ENCODE measurements around the gene PADI3. TPM values are rescaled to one million over a fixed set of nuclear protein-coding genes. Genes with fewer than 3 reads are reported as not detected.

PADI3 gene
- total RNA-seq, 1 experiment from 2014 or later, result 2.5 TPM

DNA sequence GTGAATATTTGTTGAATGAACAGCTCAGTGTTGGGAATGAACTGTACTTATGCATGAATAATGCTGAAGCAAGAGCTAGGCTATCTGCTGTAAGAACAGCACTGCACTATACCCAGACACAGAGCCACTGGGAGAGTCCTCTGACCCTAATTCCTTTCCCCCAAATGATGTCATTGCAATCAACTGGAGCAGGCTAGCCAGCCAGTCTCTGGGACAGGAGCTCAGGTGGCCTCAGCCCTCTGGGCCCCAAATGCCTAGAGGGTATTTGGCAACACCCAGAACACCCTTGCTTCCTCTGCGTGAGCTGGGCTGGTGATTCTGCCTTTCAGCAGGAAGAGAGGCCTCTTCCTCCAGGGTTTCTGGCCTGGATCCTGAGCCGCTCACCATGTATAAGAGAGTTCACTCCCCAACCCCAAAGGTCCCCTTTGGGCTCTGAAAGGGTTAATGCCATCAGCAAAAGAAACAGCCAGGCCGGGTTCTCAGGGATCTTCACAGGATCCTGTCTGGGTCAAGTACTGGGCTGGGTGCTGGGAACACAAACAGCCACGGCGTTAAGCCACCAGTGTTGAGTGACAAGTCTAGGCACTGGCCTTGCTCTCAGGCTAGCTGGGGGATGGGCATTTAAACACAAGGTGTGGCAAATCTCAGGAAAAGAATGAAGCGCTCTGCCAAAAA, 55.4 kb downstream of the PADI3 start:
- Mint-ChIP-seq H3K4me3 (no peak overlapping the region), H3K27me3 (ENCODE audit: low read depth) (peaks cover 10% of the 10 kb centered on the region), H3K4me1 (peaks cover 30 to 35% of the 10 kb centered on the region in 2 experiments), H3K9me3 (peaks cover 15 to 16% of the 10 kb centered on the region in 2 experiments), H3K27ac (no peak overlapping the region), H3K36me3 (ENCODE audit: insufficient read depth in 1 of 3, low read depth in 3 of 3) (peaks cover 8 to 14% (median 11%) of the 10 kb centered on the region in 3 experiments)
- WGBS (ENCODE audit: extremely low coverage, insufficient read length, low lambda C conversion rate), result no CpG with 5 or more reads among the region's 6 CpGs
- H3K18ac ChIP-seq (ENCODE audit: insufficient read length, low read depth, low read length), result no peak overlapping the region
- no peak for DNase-seq
- H3T11ph ChIP-seq (ENCODE audit: low read length), result no peak overlapping the region
- no peaks in the 10 kb centered on the region for H3K23me2 ChIP-seq (ENCODE audit: insufficient read length, low read depth, low read length, poor library complexity, severe bottlenecking)
- H2BK12ac ChIP-seq (ENCODE audit: insufficient read length, low read depth, low read length), result no peak overlapping the region
- no peak overlapping the region for H2AK5ac ChIP-seq (ENCODE audit: insufficient read length, low read length)
- no peaks in the 10 kb centered on the region for H3K79me1 ChIP-seq (ENCODE audit: insufficient read depth, low read depth, low read length, poor library complexity, severe bottlenecking)
- H4K8ac ChIP-seq (replicated peaks; ENCODE audit: insufficient read length, low read depth, low read length), result no peak overlapping the region
- H3K4me1 ChIP-seq (ENCODE audit: insufficient read depth, low read length), result no peaks in the 10 kb centered on the region; the same call in 1 of the 2 replicates
- TF ChIP-seq, protein P1, sequence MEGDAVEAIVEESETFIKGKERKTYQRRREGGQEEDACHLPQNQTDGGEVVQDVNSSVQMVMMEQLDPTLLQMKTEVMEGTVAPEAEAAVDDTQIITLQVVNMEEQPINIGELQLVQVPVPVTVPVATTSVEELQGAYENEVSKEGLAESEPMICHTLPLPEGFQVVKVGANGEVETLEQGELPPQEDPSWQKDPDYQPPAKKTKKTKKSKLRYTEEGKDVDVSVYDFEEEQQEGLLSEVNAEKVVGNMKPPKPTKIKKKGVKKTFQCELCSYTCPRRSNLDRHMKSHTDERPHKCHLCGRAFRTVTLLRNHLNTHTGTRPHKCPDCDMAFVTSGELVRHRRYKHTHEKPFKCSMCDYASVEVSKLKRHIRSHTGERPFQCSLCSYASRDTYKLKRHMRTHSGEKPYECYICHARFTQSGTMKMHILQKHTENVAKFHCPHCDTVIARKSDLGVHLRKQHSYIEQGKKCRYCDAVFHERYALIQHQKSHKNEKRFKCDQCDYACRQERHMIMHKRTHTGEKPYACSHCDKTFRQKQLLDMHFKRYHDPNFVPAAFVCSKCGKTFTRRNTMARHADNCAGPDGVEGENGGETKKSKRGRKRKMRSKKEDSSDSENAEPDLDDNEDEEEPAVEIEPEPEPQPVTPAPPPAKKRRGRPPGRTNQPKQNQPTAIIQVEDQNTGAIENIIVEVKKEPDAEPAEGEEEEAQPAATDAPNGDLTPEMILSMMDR (conservative IDR thresholded peaks at IDR 0.05), result no peak
- no peaks in the 10 kb centered on the region for H4K20me1 ChIP-seq (ENCODE audit: control insufficient read depth, insufficient read depth, insufficient read length)
- no peak overlapping the region for H3K14ac ChIP-seq (ENCODE audit: insufficient read depth, low read length)
- H2AFZ ChIP-seq (ENCODE audit: low read length), result no peak overlapping the region
- no peak overlapping the region for H2BK120ac ChIP-seq (ENCODE audit: low read depth, low read length, poor library complexity, severe bottlenecking)
- H3K23ac ChIP-seq (ENCODE audit: insufficient read length, low read depth, low read length), result no peak overlapping the region
- no peaks in the 10 kb centered on the region for H3K27me3 ChIP-seq (ENCODE audit: insufficient read depth, low read length)
- H4K5ac ChIP-seq (ENCODE audit: insufficient read length, low read depth, low read length), result no peak overlapping the region
- no peak overlapping the region for H3K4me2 ChIP-seq (ENCODE audit: insufficient read depth, insufficient read length, low read length)
- H3K56ac ChIP-seq (ENCODE audit: insufficient read length, low read depth, low read length), result no peak overlapping the region
- H2BK15ac ChIP-seq (ENCODE audit: low read depth, low read length), result no peak overlapping the region
- no peak overlapping the region for H3K9ac ChIP-seq (ENCODE audit: extremely low read depth, insufficient read length, low read length)
- H4K91ac ChIP-seq (ENCODE audit: insufficient read length, low read depth, low read length), result no peak overlapping the region
- no peak overlapping the region for H3K27ac ChIP-seq (ENCODE audit: insufficient read length, low read depth, low read length)
- H2BK5ac ChIP-seq (ENCODE audit: insufficient read length, low read length), result no peak overlapping the region
- H3K4ac ChIP-seq (ENCODE audit: low read depth, low read length), result no peak overlapping the region
- no peaks in the 10 kb centered on the region for H3K79me2 ChIP-seq (ENCODE audit: insufficient read depth, low read length)
- H3K9me3 ChIP-seq (ENCODE audit: control insufficient read depth, low read depth, low read length), result peaks cover 19% of the 10 kb centered on the region
- no peak overlapping the region for H2BK20ac ChIP-seq (ENCODE audit: low read depth, low read length, poor library complexity, severe bottlenecking)

Measured in H9 (cell line).